ENCODE measurements around the gene WNT4.
"Not testable (repeated sequence)": the region's sequence is repeated elsewhere in the genome, so short reads cannot be mapped to it uniquely, and the experiment has no call there.

DNA sequence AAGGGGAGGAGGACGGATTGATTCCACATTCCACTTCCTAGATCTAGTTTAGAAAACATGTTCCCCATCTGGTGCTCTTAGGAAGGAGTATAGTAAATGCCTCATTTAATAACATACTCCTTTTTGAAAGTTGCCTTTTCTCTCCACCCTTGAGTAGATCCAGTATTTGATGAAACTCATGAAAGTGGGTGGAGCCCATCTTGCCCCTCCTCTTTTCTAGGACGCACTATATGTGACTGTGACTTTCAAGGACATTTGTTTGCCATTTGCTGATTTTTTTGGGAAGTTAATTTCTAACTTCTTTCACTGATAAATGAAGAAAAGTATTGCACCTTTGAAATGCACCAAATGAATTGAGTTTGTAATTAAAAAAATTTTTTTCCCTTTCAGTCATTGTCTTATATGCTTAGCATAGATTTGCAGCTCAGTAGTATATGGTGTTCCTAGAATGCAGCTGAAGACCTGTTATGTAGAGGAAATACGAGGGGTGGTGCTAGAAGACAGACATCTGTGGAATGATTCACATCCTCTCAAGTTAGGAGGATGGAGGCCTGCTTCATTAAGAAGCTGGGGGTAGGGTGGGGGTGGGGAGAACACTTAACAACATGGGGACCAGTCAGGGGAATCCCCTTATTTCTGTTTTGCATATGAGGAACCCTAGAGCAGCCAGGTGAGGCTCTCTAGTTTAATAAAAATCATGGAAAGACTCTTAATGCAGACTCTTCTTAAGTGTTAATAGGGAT is 50.7 kb downstream of the WNT4 start:
- not testable (repeated sequence) for TF ChIP-seq CTCF, POLR2AphosphoS5, POLR2A, EP300 (IDR thresholded peaks at IDR 0.05)

Data from upper lobe of left lung (tissue), 4 donors.